ENCODE results near the gene MRPL46. TPM values are rescaled to one million over a fixed set of nuclear protein-coding genes. Genes with fewer than 3 reads are reported as not detected.
A peak's percentile ranks its signal among the peaks of the same experiment; 100 is the strongest.

MRPL46 gene
- 29.7 and 31.9 TPM in 2 replicates for total RNA-seq (2014; rRNA removed; shearing (Covaris generic))

DNA sequence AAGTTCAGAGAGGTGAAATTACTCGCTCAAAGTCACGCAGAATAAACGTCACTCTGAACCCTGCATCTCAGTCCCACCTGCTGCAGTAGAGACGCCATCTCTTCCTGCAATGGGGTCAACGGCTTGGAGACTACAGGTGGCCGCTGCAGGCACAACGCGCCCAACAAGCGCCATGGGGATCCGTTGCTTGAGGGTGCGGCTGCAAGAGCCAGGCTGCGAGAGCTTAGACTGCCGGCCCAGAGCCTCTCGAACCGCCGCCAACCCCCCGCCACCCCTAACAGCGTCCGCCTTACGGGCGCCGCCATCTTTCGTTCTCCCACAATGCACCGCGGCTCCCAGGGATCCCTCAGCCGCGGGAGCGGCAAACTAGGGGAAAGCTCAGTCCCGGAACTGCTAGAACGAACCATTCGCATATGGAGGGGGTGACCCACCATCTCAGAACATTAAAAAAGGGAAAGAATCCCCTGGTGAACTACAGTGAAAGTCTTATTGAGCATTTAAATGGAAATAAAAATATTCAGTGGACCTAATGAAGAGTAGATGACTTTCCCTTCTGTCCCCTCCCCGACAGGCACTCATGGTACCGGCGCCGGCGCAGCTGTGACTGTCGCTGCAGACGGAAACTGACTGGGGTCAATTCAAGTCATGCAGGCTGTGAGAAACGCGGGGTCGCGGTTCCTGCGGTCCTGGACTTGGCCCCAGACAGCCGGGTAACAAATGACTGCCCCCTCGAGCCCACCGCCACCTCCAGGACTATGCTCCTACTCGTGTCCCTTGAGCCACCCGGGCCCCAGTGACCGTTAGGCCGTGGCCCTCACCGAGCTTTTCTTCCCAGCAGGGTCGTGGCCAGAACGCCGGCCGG, at the start of gene MRPL46, which contains the start of gene MRPS11:
TSS of gene MRPL46 (minus strand) at position 316 of the 862 bp plus-strand sequence. CDS start at position 305, 11 bp downstream.
TSS of gene MRPS11 (plus strand) at position 636 of the 862 bp plus-strand sequence. CDS start at position 646, 10 bp downstream.
- Histone ChIP-seq H3K4me3 (ENCODE audit: insufficient read depth, low read depth, low read length) (peak within 1 kb of the TSS; percentile 87), H3K36me3 (replicated peaks; ENCODE audit: control insufficient read depth, insufficient read depth, low read length) (peaks cover 10% of the 10 kb centered on the region), H3K27me3 (ENCODE audit: control insufficient read depth, insufficient read depth, low read length) (no peaks in the 10 kb centered on the region)
- peak; percentile 92 for DNase-seq

DNA sequence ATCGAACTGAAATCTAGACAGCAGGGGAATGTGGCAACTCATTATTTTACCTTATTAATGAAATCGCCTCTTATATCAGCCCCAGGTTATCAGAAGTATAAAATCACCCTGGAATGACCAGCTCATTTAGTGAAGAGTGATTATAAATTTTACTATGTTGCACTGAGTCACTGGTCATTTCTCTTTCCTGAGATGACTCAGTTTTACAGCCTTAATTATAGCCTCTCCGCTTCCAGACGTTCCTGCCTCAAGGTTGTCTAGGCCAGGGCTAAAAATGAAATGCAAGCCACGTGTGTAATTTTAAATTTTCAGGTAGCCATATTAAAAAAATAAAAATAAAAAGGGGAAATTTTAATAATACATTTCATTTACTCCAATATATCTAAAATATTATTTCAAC, 46.0 kb upstream of the MRPL46 start:
- Histone ChIP-seq H3K36me3 (replicated peaks; ENCODE audit: control insufficient read depth, insufficient read depth, low read length) (peaks cover 2% of the 10 kb centered on the region), H3K4me3 (ENCODE audit: insufficient read depth, low read depth, low read length) (no peak overlapping the region), H3K27me3 (ENCODE audit: control insufficient read depth, insufficient read depth, low read length) (no peaks in the 10 kb centered on the region)
- DNase-seq, result no peak

DNA sequence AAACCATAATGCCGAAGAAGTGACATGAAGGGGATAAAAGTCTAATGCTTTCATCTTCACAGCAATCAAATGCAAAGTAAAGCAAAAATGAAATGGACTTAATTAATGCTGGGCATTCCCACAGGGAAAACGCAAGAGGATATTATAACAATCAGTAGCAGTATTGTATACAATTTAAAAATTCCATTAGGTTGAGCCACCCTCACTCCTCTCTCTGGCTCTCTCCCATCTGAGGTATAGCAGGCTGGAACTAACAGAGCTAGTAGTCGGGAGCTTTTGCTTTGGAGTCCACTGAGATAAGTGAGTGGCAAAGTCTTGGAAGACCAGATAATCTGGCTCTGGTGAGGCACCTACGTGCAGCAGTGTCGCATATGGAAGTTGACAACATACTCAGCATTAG, 45.4 kb upstream of the MRPL46 start:
- Histone ChIP-seq H3K36me3 (replicated peaks; ENCODE audit: control insufficient read depth, insufficient read depth, low read length) (peaks cover 2% of the 10 kb centered on the region), H3K4me3 (ENCODE audit: insufficient read depth, low read depth, low read length) (no peak overlapping the region), H3K27me3 (ENCODE audit: control insufficient read depth, insufficient read depth, low read length) (no peaks in the 10 kb centered on the region; the same call in 1 of the 2 replicates)
- DNase-seq, result no peak

DNA sequence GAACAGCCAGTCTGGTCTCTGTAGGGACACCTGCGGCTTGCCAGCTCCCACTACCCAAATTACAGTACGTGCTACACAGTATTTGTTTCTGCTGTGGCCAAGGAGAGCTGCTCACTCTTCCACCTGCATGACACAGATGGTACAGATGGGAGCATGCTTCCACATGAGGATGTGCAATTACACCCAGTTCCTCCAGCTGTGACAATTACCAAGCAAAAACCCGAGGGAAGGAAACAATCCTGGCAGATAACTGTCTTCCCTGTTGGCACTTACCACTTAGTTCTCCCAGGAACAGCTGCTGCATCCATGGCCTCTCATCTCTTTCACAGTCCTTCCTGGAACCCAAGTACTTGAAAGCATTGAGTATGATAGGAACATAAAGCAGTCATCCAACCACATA, 44.9 kb upstream of the MRPL46 start:
- Histone ChIP-seq H3K27me3 (ENCODE audit: control insufficient read depth, insufficient read depth, low read length) (no peaks in the 10 kb centered on the region; the same call in 1 of the 2 replicates), H3K36me3 (replicated peaks; ENCODE audit: control insufficient read depth, insufficient read depth, low read length) (peaks cover 2% of the 10 kb centered on the region), H3K4me3 (ENCODE audit: insufficient read depth, low read depth, low read length) (no peak overlapping the region)
- DNase-seq, result no peak

DNA sequence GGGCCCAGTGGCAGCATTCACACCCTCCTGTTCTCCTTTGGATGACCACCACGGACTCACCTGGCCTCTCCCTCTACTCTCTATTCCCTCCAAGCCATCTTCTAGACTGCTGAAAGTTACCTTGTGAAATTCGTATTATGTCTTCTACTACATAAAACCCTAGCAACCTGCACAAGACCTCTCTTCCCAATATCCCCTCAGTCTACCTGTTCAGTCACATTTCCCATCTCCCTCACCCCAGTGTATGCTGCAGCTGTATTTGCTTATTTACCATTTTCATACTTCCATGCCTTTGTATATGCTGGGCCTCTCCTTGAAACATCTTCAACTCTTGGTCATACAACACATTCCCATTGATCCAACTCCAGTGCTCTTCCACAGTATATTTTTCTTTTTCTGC, 44.0 kb upstream of the MRPL46 start:
- Histone ChIP-seq H3K36me3 (replicated peaks; ENCODE audit: control insufficient read depth, insufficient read depth, low read length) (peaks cover 2% of the 10 kb centered on the region), H3K27me3 (ENCODE audit: control insufficient read depth, insufficient read depth, low read length) (no peaks in the 10 kb centered on the region; the same call in 1 of the 2 replicates), H3K4me3 (ENCODE audit: insufficient read depth, low read depth, low read length) (no peak overlapping the region)
- DNase-seq, result no peak

DNA sequence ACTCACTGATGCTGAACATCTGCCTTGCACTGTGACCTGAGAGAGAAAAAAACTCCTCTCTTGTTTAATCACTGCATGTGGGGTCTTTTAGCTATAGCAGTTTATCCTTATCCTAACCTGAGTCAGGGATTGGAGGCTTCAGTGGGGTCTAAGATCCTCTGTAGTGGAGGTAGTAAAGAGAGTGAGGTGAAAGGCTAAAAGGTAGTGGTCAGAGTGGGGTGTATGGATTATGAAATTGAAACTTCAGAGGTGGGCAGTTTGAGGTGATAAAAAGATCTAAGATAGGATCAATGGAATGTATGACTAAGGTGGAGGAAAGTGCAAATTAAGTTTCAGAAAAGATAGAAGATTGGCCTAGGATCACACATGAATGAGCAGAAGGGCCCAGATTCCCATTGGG, 42.8 kb upstream of the MRPL46 start:
- peaks cover 2% of the 10 kb centered on the region for H3K36me3 ChIP-seq (replicated peaks; ENCODE audit: control insufficient read depth, insufficient read depth, low read length)
- no peak overlapping the region for H3K4me3 ChIP-seq (ENCODE audit: insufficient read depth, low read depth, low read length)
- no peak for DNase-seq
- H3K27me3 ChIP-seq (ENCODE audit: control insufficient read depth, insufficient read depth, low read length), result no peaks in the 10 kb centered on the region; the same call in 1 of the 2 replicates

DNA sequence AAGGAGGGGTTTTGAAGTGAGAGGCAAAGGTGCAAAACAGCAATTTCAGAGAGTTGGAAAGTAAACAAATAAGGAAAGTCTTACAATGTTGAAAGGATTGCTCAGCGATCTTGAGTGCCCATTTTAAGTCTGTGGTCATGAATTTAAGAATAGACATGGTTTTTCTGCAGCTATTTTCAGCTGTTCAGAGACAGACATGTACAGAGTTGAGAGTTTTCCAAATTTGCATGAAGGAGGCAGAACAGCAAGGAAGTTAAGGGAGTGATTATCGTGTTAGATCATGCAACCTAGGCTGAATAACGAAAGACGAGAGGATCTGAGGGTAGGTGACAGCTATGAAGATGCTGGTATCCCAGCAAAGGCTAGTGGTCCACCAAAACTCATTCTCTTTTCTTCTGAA, 42.1 kb upstream of the MRPL46 start:
- DNase-seq, result no peak
- H3K36me3 ChIP-seq (replicated peaks; ENCODE audit: control insufficient read depth, insufficient read depth, low read length), result peaks cover 2% of the 10 kb centered on the region
- no peak overlapping the region for H3K4me3 ChIP-seq (ENCODE audit: insufficient read depth, low read depth, low read length)
- H3K27me3 ChIP-seq (ENCODE audit: control insufficient read depth, insufficient read depth, low read length), result no peaks in the 10 kb centered on the region; the same call in 1 of the 2 replicates

DNA sequence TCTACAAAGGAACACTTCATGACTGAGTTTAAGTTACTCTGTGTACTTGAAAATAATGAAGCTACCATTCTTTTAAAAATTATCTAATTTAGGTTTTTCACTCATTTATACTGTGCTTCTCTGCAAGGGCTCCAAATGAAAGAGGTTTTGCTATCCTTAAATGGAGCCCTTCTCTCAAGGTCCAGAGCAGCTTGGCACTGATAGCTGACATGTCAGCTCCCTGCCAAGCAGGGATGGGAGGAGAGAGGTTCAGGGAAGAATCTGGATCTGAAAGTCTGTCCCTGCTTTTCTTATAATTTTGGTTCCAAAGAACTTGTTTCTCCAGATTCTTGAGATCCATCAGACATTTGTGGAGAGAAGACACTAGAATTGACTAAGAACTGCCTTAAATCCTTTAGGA, 39.4 kb upstream of the MRPL46 start:
- Histone ChIP-seq H3K4me3 (ENCODE audit: insufficient read depth, low read depth, low read length) (no peak overlapping the region), H3K36me3 (replicated peaks; ENCODE audit: control insufficient read depth, insufficient read depth, low read length) (peaks cover 2% of the 10 kb centered on the region), H3K27me3 (ENCODE audit: control insufficient read depth, insufficient read depth, low read length) (no peaks in the 10 kb centered on the region; the same call in 1 of the 2 replicates)
- DNase-seq, result no peak

DNA sequence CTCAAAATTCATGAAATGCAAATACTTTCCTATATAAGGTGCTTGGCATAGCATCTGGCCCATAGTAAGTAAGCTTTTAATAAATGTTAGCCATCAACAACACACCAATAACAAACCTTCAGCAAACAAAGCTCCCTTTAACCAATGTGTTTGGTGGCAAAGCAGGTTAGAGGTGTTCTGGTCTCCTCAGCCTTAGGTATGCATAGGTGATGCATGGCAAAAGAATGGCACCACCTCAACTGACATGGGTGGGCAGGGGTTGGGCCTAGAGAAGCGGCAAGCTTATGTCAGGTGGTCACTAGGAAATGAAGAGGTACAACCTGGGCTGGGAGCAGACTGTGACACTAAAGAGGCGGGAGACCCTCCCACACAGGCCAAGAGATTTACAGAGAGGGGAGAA, 38.5 kb upstream of the MRPL46 start:
- DNase-seq, result no peak

DNA sequence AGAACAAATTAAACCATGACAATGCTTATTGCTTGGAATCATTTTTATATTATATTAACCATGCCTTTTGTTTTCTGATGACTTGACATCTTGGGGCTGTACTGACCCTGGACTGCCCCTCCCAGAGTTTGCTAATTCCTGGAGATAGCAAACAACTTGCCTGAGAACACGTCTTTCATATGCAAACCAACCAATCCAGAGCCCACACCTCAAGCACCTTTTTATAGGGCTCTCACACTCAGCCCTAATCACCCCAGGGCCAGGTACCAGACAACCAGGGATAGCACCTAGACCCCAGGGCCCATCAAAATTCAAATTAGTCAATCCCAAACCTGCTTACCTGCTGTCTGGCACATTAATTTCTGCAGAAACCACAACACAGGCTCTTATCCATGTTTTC, 37.3 kb upstream of the MRPL46 start:
- DNase-seq, result no peak
- H3K4me3 ChIP-seq (ENCODE audit: insufficient read depth, low read depth, low read length), result no peak overlapping the region
- H3K36me3 ChIP-seq (replicated peaks; ENCODE audit: control insufficient read depth, insufficient read depth, low read length), result no peaks in the 10 kb centered on the region; the same call in 1 of the 2 replicates
- H3K27me3 ChIP-seq (ENCODE audit: control insufficient read depth, insufficient read depth, low read length), result no peaks in the 10 kb centered on the region; the same call in 1 of the 2 replicates

More for the DNA sequence above, 38.5 kb upstream of the MRPL46 start:
- H3K36me3 ChIP-seq (replicated peaks; ENCODE audit: control insufficient read depth, insufficient read depth, low read length), result peaks cover 2% of the 10 kb centered on the region
- H3K27me3 ChIP-seq (ENCODE audit: control insufficient read depth, insufficient read depth, low read length), result no peaks in the 10 kb centered on the region; the same call in 1 of the 2 replicates
- no peak overlapping the region for H3K4me3 ChIP-seq (ENCODE audit: insufficient read depth, low read depth, low read length)

DNA sequence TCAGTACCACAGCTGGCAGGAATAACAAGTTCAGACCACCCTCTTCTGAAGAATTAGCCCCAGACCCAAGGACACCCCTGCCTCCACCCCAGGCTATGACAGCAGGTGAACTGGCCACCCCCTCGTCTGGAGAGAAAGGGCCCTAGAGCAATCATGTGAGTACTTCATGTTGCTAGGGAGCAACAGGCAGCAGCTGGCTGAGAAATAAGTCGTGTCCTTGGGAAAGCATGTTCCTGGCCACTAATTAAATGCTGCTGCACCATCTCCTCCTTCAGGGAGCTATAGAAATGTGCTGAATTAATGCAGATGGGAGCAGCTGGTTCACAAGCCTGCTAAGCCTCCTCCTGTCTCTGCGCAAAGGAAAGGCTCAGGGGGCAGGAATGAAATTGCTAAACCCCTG, 31.8 kb upstream of the MRPL46 start:
- DNase-seq, result no peak
- H3K36me3 ChIP-seq (replicated peaks; ENCODE audit: control insufficient read depth, insufficient read depth, low read length), result no peaks in the 10 kb centered on the region
- no peak overlapping the region for H3K4me3 ChIP-seq (ENCODE audit: insufficient read depth, low read depth, low read length)
- H3K27me3 ChIP-seq (ENCODE audit: control insufficient read depth, insufficient read depth, low read length), result no peaks in the 10 kb centered on the region

DNA sequence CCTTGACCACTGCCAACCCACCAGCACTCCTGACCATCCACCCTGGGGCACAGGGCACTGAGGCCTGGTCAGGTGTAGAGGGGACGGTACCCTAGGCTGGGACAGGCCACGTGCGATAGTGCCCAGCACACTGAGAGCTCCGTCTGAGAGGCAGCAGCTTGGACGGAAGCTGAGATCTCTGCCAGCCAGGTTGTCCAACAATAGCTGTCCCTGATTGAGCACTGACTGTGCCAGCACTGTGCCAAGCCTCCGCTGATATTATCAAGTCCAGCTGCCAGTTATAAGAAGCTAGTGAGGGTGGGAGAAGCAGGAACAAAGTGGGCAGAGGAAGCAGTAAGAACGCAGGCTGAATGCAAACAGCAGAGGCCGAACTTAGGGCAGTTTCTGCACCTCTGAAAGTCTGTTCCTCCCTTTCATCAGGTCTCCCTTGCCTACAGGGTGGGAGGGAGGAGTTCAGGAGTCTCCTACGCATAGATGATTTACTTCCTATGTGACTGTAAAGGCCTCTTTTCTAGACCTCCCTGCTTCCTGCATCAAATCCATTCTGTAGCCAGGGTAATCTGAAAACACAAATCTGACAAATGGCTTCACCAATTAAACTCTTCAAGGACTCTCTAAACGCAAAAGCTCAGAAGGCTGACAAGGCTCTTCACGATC, 30.0 kb upstream of the MRPL46 start:
- no peak for DNase-seq
- no peaks in the 10 kb centered on the region for H3K36me3 ChIP-seq (replicated peaks; ENCODE audit: control insufficient read depth, insufficient read depth, low read length)
- no peaks in the 10 kb centered on the region for H3K27me3 ChIP-seq (ENCODE audit: control insufficient read depth, insufficient read depth, low read length)
- no peak overlapping the region for H3K4me3 ChIP-seq (ENCODE audit: insufficient read depth, low read depth, low read length)

DNA sequence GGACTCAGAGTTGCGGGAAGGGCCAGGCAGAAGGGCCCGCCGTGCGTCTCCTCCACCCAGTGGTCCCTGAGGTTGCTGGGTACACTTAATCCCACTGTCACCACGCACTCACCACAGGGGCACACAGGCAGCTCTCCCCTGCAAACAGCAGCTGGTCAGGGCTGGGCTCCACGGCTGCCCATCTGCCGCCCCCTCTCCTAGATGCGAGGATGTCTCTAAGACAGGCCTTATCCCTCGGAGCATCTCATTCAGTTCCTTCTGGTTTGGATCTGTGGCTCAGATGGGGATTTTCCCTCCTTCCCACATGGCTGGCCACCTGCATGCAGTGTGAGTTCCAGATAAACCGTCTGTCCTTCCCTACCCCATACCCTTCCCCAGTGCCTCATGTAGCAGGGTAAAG, 26.7 kb upstream of the MRPL46 start:
- Histone ChIP-seq H3K36me3 (replicated peaks; ENCODE audit: control insufficient read depth, insufficient read depth, low read length) (no peaks in the 10 kb centered on the region), H3K4me3 (ENCODE audit: insufficient read depth, low read depth, low read length) (no peak overlapping the region), H3K27me3 (ENCODE audit: control insufficient read depth, insufficient read depth, low read length) (no peaks in the 10 kb centered on the region)
- DNase-seq, result no peak

DNA sequence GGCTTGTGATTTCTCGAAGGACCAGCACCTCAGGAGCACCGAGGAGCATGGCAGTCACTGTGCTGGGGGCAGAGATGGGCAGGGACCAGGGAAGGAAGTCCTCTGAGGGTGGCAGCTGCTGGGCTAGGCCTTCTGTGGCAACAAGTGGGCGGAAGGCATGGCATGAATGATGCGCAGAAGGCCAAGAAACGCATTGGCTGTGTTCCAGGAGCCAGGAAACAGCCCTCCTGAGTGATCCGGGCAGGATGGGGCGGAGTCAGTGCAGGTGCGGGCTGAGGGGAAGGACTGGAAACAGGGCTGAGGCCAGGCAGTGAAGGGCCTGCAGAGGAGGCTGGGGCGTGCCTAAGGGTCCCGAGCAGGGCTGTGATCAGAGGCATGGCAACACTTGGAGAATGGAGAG, 24.0 kb upstream of the MRPL46 start:
- Histone ChIP-seq H3K27me3 (ENCODE audit: control insufficient read depth, insufficient read depth, low read length) (no peaks in the 10 kb centered on the region), H3K36me3 (replicated peaks; ENCODE audit: control insufficient read depth, insufficient read depth, low read length) (no peaks in the 10 kb centered on the region), H3K4me3 (ENCODE audit: insufficient read depth, low read depth, low read length) (no peak overlapping the region)
- DNase-seq, result peak; percentile 70

DNA sequence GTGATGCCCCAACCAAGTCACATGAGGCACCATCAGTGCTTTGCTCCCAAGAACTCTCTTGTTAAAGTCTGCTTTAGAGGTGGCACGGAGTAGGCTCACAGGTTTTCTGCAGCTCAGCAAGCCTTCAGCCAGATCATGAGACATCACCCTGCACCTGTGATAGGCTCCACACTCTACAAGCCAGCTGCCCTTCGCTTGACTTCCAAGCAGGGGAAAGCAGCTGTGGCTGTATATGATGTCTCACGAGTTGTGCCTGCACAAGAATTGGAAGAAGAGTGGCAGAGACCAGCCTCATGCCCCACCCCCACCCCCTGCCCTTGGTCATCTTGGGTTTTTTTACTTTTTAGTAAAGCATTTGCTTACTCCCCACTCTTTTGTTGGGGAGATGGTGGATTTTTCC, 22.8 kb upstream of the MRPL46 start:
- no peak overlapping the region for H3K4me3 ChIP-seq (ENCODE audit: insufficient read depth, low read depth, low read length)
- DNase-seq, result no peak
- no peaks in the 10 kb centered on the region for H3K36me3 ChIP-seq (replicated peaks; ENCODE audit: control insufficient read depth, insufficient read depth, low read length)
- no peaks in the 10 kb centered on the region for H3K27me3 ChIP-seq (ENCODE audit: control insufficient read depth, insufficient read depth, low read length)

Measured in H7 (cell line).